Measurements from ENCODE around the gene ATXN1.

GRCh38 chr6:16326531-16326930 lies 434.7 kb downstream of the ATXN1 start:
- no peak for TF ChIP-seq NFYB (CRISPR knock-in tag; conservative IDR thresholded peaks at IDR 0.05; ENCODE audit: low read depth)
- no peak for TF ChIP-seq GTF2I (CRISPR knock-in tag; conservative IDR thresholded peaks at IDR 0.05)
- no peak for TF ChIP-seq JUN (CRISPR knock-in tag; IDR thresholded peaks at IDR 0.05)
- TF ChIP-seq CTCF (IDR thresholded peaks at IDR 0.05): no peak
- TF ChIP-seq CREB1 (CRISPR knock-in tag; IDR thresholded peaks at IDR 0.05): no peak
- no peak for TF ChIP-seq ZNF423 (CRISPR knock-in tag; IDR thresholded peaks at IDR 0.05)
- no peak for TF ChIP-seq MYBL2 (CRISPR knock-in tag; IDR thresholded peaks at IDR 0.05)
- TF ChIP-seq ESRRA (CRISPR knock-in tag; IDR thresholded peaks at IDR 0.05; ENCODE audit: borderline replicate concordance): no peak
- no peak for TF ChIP-seq STAT6 (CRISPR knock-in tag; conservative IDR thresholded peaks at IDR 0.05; ENCODE audit: low read depth)
- no peak for TF ChIP-seq NR3C1 (CRISPR knock-in tag; conservative IDR thresholded peaks at IDR 0.05; ENCODE audit: low read depth)

Measured in WTC11 (cell line).